GM15510 (cell line): ENCODE measurements around the gene SLC26A1.

Experiments used
- POLR2A ChIP-seq: IDR thresholded peaks from 3 replicates; pipeline ENCODE4 v1.6.1; 2011; ENCODE audit warnings: borderline replicate concordance; ENCODE audit not compliant: insufficient read length; ENCODE audit errors: extremely low read depth

SLC26A1 gene

GRCh38 chr4:997375-998071 lies 4.3 kb upstream of the SLC26A1 start:
- no peak for TF ChIP-seq POLR2A

GRCh38 chr4:996997-997374 lies 3.8 kb upstream of the SLC26A1 start:
- no peak for TF ChIP-seq POLR2A

- TF ChIP-seq POLR2A, result no peak
Measured at GRCh38 chr4:996030-996996, 3.1 kb upstream of the SLC26A1 start.

GRCh38 chr4:995311-996026 lies 2.3 kb upstream of the SLC26A1 start:
- TF ChIP-seq POLR2A, result no peak

- no peak for TF ChIP-seq POLR2A
Measured at GRCh38 chr4:992297-993110, 700 bp downstream of the SLC26A1 start.

GRCh38 chr4:991451-992296 lies 1.5 kb downstream of the SLC26A1 start:
- TF ChIP-seq POLR2A, result no peak

GRCh38 chr4:990746-991367 lies 2.3 kb downstream of the SLC26A1 start:
- no peak for TF ChIP-seq POLR2A

- TF ChIP-seq POLR2A, result no peak
Measured at GRCh38 chr4:989722-990471, 3.3 kb downstream of the SLC26A1 start.

GRCh38 chr4:988726-989721 lies 4.2 kb downstream of the SLC26A1 start:
- TF ChIP-seq POLR2A, result no peak

- no peak for TF ChIP-seq POLR2A
Measured at GRCh38 chr4:987624-988513, 5.3 kb downstream of the SLC26A1 start.
